ENCODE results near the gene KIFC3. TPM values are rescaled to one million over a fixed set of nuclear protein-coding genes. Genes with fewer than 3 reads are reported as not detected.
"Not testable (repeated sequence)": the region's sequence is repeated elsewhere in the genome, so short reads cannot be mapped to it uniquely, and the experiment has no call there.

The KIFC3 gene
- total RNA-seq, 1 donor from 2014 or later, result 0.27 TPM

DNA sequence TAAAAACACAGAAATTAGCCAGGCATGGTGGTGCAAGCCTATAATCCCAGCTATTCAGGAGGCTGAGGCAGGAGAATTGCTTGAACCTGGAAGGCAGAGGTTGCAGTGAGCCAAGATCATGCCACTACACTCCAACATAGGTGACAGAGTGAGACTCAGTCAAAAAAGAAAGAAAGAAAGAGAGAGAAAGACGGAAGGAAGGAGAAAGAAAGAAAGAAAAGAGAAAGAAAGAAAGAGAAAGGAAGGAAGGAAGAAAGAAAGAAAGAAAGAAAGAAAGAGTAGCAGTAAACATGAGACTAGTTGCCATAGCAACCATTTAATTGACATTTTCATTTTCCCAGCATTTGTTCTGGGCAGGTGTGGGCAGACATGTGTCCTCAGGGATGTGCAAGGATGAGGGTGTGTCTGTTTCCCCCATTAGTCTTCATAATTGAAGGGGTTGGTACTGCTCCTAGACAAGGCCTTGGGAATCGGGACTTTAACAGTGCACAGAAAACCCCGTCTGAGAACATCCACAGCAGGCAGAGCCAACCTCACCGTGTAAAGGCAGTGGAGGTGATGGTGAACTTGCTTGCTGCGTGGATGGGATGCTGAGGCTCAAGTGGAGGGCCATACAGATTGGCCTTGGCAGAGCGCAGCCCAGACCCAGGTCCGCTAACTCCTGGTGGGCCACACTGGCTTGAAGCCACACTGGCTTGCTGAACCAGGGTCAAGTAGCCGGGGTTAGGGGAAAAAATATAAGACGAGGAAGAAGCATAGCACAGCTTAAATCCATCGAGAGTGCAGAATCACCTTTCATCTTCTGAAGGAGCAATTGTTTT lies 35.2 kb upstream of the KIFC3 start:
- no peak overlapping the region for H3K27ac Mint-ChIP-seq
- no peaks in the 10 kb centered on the region for H3K4me1 Mint-ChIP-seq
- H3K27me3 Mint-ChIP-seq, result peaks cover 17% of the 10 kb centered on the region
- H3K9me3 Mint-ChIP-seq, result no peaks in the 10 kb centered on the region
- TF ChIP-seq CTCF (IDR thresholded peaks at IDR 0.05), result no peak
- intact Hi-C loops (cut with micrococcal nuclease), result no loop called here
- DNase-seq (no peak), ATAC-seq (ENCODE audit: low read depth) (no peak)
- H3K4me3 Mint-ChIP-seq, result no peak overlapping the region
- ChIA-PET CTCF (no interaction called here), POLR2A (no interaction called here)
- H3K36me3 Mint-ChIP-seq (ENCODE audit: low read depth), result no peaks in the 10 kb centered on the region

DNA sequence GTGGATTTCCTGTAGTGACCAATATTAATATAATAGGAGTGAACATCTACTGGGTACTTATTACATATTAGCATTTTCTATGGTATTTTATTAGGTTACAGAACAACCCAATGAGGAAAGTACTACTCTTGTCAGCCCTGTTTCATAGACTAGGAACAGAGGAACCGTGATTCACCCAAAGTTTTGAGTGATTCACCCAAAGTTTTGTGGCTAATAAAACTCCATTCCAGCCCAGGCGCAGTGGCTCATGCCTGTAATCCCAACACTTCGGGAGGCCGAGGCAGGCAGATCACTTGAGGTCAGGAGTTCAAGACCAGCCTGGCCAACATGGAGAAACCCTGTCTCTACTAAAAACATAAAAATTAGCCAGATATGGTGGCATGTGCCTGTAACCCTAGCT lies 33.1 kb upstream of the KIFC3 start:
- ATAC-seq (ENCODE audit: low read depth), result not testable (repeated sequence)

DNA sequence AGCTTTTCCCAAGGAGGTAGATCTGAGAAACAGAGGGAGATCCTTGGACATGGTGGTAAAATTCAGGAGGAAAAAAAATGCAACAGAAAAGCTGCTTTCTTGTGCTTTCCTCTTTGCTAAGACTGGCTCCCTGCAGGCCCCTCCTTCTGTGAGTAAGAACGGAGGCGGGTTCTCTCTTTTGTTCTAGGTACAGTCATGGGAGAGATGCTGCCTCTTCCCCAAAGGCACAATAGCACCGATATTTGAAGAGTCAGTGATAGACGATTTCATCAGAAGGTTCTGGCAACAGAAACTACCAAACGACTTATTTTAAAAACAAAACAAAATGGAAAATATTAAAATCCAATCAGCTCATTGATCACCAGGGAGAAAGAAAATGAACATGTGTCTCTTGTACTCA lies 32.6 kb upstream of the KIFC3 start:
- no peak for DNase-seq
- Mint-ChIP-seq H3K27ac (no peak overlapping the region), H3K9me3 (no peaks in the 10 kb centered on the region), H3K36me3 (ENCODE audit: low read depth) (no peaks in the 10 kb centered on the region), H3K4me3 (no peak overlapping the region), H3K27me3 (peaks cover 18% of the 10 kb centered on the region), H3K4me1 (no peaks in the 10 kb centered on the region)
- no peak for ATAC-seq (ENCODE audit: low read depth)
- intact Hi-C loops (cut with micrococcal nuclease), result no loop called here
- ChIA-PET CTCF (no interaction called here), POLR2A (no interaction called here)
- TF ChIP-seq CTCF (IDR thresholded peaks at IDR 0.05), result no peak

More for the DNA sequence above, 33.1 kb upstream of the KIFC3 start:
- POLR2A ChIA-PET; H3K9me3 Mint-ChIP-seq; H3K27ac Mint-ChIP-seq; H3K4me3 Mint-ChIP-seq; H3K36me3 Mint-ChIP-seq (ENCODE audit: low read depth); DNase-seq; H3K4me1 Mint-ChIP-seq; intact Hi-C loops (cut with micrococcal nuclease); CTCF ChIA-PET: not testable (repeated sequence)
- H3K27me3 Mint-ChIP-seq, result peaks cover 18% of the 10 kb centered on the region

DNA sequence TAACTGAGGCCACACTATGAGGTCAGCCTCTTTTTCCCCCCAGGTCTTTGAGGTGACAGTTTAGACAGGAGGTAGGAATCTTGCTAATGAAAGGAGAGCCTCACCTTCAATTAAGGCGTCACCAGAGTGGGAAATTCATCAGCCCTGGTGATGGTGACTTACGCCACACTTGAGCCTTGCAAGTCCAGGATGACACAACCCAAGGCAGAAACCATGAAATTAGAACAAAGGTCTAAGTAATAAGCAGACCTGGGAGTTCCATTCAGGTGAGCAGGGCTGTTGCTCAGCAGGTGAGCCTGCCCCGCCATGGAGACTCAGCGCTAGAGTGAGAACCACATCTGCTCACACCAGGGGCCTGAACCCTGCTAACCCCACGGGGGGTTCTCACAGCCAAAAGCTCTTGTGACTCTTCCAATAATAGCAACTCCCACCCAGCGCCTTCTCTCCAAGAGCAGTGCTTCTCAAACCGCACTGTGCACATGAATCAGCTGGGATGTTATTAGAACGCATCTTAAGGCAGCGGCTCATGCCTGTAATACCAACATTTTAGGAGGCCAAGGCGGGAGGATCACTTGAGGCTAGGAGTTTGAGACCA lies 28.7 kb upstream of the KIFC3 start:
- ATAC-seq (ENCODE audit: low read depth) (no peak), DNase-seq (no peak)
- H3K36me3 Mint-ChIP-seq (ENCODE audit: low read depth), result no peaks in the 10 kb centered on the region
- no peak overlapping the region for H3K4me3 Mint-ChIP-seq
- no peak for TF ChIP-seq CTCF (IDR thresholded peaks at IDR 0.05)
- no peak overlapping the region for H3K27ac Mint-ChIP-seq
- H3K4me1 Mint-ChIP-seq, result no peaks in the 10 kb centered on the region
- ChIA-PET CTCF (no interaction called here), POLR2A (no interaction called here)
- intact Hi-C loops (cut with micrococcal nuclease), result no loop called here
- H3K9me3 Mint-ChIP-seq, result no peaks in the 10 kb centered on the region
- peaks cover 14% of the 10 kb centered on the region for H3K27me3 Mint-ChIP-seq

DNA sequence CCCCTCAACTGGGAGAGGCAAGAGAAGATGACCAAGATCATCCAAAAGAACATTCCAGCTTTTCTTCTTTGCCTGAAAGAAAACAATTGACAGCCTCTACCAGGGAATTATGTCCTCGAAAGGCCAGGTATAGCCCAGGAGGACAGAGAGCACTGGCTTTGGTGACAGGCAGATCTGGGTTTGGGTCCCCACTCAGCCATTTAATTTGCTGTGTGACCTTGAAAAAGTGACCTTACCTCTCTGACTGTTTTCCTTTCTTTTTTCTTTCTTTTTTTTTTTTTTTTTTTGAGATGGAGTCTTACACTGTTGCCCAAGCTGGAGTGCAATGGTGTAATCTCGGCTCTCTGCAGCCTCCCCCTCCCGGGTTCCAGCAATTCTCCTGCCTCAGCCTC lies 27.7 kb upstream of the KIFC3 start:
- DNase-seq (no peak), ATAC-seq (ENCODE audit: low read depth) (no peak)
- Mint-ChIP-seq H3K36me3 (ENCODE audit: low read depth) (no peaks in the 10 kb centered on the region), H3K9me3 (no peaks in the 10 kb centered on the region), H3K4me3 (no peak overlapping the region), H3K27ac (no peak overlapping the region), H3K27me3 (peaks cover 12% of the 10 kb centered on the region), H3K4me1 (no peaks in the 10 kb centered on the region)
- intact Hi-C loops (cut with micrococcal nuclease), result no loop called here
- TF ChIP-seq CTCF (IDR thresholded peaks at IDR 0.05), result no peak
- ChIA-PET POLR2A (no interaction called here), CTCF (no interaction called here)

All from activated B cell treated with CpG ODN at 0.5 μM for 24 hours (primary cell).